ENCODE data around the gene PLBD1.

DNA sequence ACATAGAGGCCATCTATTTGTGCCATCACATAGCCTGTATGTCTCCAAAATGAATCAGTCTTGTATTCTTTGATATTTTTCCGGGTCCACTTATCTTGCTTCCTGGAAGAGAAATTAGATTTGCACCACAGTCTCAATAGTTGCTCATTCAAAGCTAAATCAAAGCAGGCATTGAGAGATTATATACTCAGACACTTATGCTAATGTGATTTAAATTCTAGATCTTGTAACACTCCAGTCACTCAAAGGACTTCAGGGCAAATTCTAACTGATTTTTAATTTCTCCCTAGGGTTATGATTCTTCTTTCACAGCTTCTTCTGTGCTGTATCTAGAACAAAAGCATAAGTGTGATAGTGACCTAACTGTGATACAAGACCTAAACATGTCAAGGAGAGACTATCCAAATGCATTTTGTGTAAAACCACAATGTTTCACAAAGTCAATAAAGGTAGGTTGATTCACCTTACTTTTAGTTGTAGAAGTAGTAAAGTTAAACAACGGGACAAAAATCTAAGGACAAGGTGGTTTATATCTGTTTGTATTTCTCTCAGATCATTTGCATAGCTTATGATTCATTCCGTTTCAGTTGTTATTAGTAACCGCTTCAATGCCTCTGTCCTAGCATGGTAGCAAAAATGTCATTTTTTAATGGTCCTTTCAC is 26.8 kb downstream of the PLBD1 start:
- TF ChIP-seq POLR2AphosphoS5 (IDR thresholded peaks at IDR 0.05; ENCODE audit: borderline replicate concordance, low read depth, low read length) (no peak), EZH2 (IDR thresholded peaks at IDR 0.05) (no peak), FOXP2 (optimal IDR thresholded peaks at IDR 0.05; ENCODE audit: control extremely low read depth, extremely low read length, insufficient read depth) (no peak)

Data from SK-N-MC (cell line).